Eye (tissue), 1 donor: Measurements from ENCODE around the gene PEX7.
"Not testable (repeated sequence)": the region's sequence is repeated elsewhere in the genome, so short reads cannot be mapped to it uniquely, and the experiment has no call there.

ENCODE experiments used
- DNase-seq: peaks from one replicate; pipeline ENCODE4 v3.0.0-alpha.2; 2015

The PEX7 gene

GRCh38 chr6:136846477-136846876, 24.1 kb downstream of the PEX7 start:
- not testable (repeated sequence) for DNase-seq

GRCh38 chr6:136849979-136850563, 27.7 kb downstream of the PEX7 start:
- DNase-seq, result not testable (repeated sequence)

- DNase-seq, result no peak
Observed at GRCh38 chr6:136859430-136859829, 37.0 kb downstream of the PEX7 start.

- no peak for DNase-seq
Observed at GRCh38 chr6:136860043-136860442, 37.7 kb downstream of the PEX7 start.

- DNase-seq, result no peak
Observed at GRCh38 chr6:136862662-136863061, 40.3 kb downstream of the PEX7 start.

GRCh38 chr6:136863752-136864151, 41.4 kb downstream of the PEX7 start:
- no peak for DNase-seq

GRCh38 chr6:136864676-136865075, 42.3 kb downstream of the PEX7 start:
- no peak for DNase-seq

GRCh38 chr6:136866872-136867416, 44.6 kb downstream of the PEX7 start:
- no peak for DNase-seq

- no peak for DNase-seq
Observed at GRCh38 chr6:136869451-136869850, 47.1 kb downstream of the PEX7 start.

GRCh38 chr6:136873748-136874147, 51.4 kb downstream of the PEX7 start:
- peak; percentile 52 for DNase-seq

- not testable (repeated sequence) for DNase-seq
Observed at GRCh38 chr6:136876469-136876868, 54.1 kb downstream of the PEX7 start.

GRCh38 chr6:136880748-136881460, 58.5 kb downstream of the PEX7 start:
- DNase-seq, result no peak

GRCh38 chr6:136886091-136886490, 63.7 kb downstream of the PEX7 start:
- no peak for DNase-seq

GRCh38 chr6:136887953-136888352, 65.6 kb downstream of the PEX7 start:
- DNase-seq, result no peak

GRCh38 chr6:136889271-136890193, 67.1 kb downstream of the PEX7 start:
- DNase-seq, result no peak

- DNase-seq, result no peak
Observed at GRCh38 chr6:136890194-136890839, 67.9 kb downstream of the PEX7 start.

GRCh38 chr6:136890986-136891385, 68.6 kb downstream of the PEX7 start:
- DNase-seq, result no peak

GRCh38 chr6:136893187-136893586, 70.8 kb downstream of the PEX7 start:
- no peak for DNase-seq

- DNase-seq, result no peak
Observed at GRCh38 chr6:136895901-136896300, 73.5 kb downstream of the PEX7 start.

- DNase-seq, result no peak
Observed at GRCh38 chr6:136897071-136897470, 74.7 kb downstream of the PEX7 start.

- DNase-seq, result no peak
Observed at GRCh38 chr6:136901212-136901784, 78.9 kb downstream of the PEX7 start.

GRCh38 chr6:136904477-136904876, 82.1 kb downstream of the PEX7 start:
- DNase-seq, result not testable (repeated sequence)
